H9 (cell line): ENCODE results near the gene SMYD2. TPM values are rescaled to one million over a fixed set of nuclear protein-coding genes. Genes with fewer than 3 reads are reported as not detected.

Experiments
- DNase-seq: peaks from one replicate; pipeline ENCODE4 v3.0.0-alpha.2; 2017
- H2AFZ ChIP-seq: one replicate; pipeline ENCODE4 v1.6.1; 2013; ENCODE audit warnings: mild to moderate bottlenecking, low read length, control low read depth, moderate library complexity
- H2AK5ac ChIP-seq: 2 replicates; pipeline ENCODE4 v1.6.1; 2013; ENCODE audit warnings: low read length, control low read depth, mixed read lengths; ENCODE audit not compliant: insufficient read length
- H2BK120ac ChIP-seq: one replicate; pipeline ENCODE4 v1.6.1; 2013; ENCODE audit warnings: low read depth, mild to moderate bottlenecking, low read length, control low read depth, inconsistent platforms; ENCODE audit not compliant: poor library complexity, severe bottlenecking
- H2BK12ac ChIP-seq: 2 replicates; pipeline ENCODE4 v1.6.1; 2013; ENCODE audit warnings: low read length, control low read depth, mixed read lengths, low read depth; ENCODE audit not compliant: insufficient read length
- H2BK15ac ChIP-seq: 2 replicates; pipeline ENCODE4 v1.6.1; 2013; ENCODE audit warnings: low read depth, low read length, control low read depth
- H2BK20ac ChIP-seq: one replicate; pipeline ENCODE4 v1.6.1; 2013; ENCODE audit warnings: low read depth, mild to moderate bottlenecking, low read length, control low read depth, inconsistent platforms; ENCODE audit not compliant: poor library complexity, severe bottlenecking
- H2BK5ac ChIP-seq: 2 replicates; pipeline ENCODE4 v1.6.1; 2013; ENCODE audit warnings: low read length, control low read depth, mixed read lengths; ENCODE audit not compliant: insufficient read length
- H3K14ac ChIP-seq: 2 replicates; pipeline ENCODE4 v1.6.1; 2013; ENCODE audit warnings: low read length, control low read depth; ENCODE audit not compliant: insufficient read depth
- H3K18ac ChIP-seq: 2 replicates; pipeline ENCODE4 v1.6.1; 2013; ENCODE audit warnings: low read depth, mild to moderate bottlenecking, mixed read lengths, low read length, control low read depth; ENCODE audit not compliant: insufficient read length
- H3K23ac ChIP-seq: 2 replicates; pipeline ENCODE4 v1.6.1; 2013; ENCODE audit warnings: low read length, control low read depth, mixed read lengths, low read depth; ENCODE audit not compliant: insufficient read length
- H3K23me2 ChIP-seq: 2 replicates; pipeline ENCODE4 v1.6.1; 2013; ENCODE audit warnings: low read depth, mild to moderate bottlenecking, mixed read lengths, low read length, control low read depth; ENCODE audit not compliant: insufficient read length, poor library complexity, severe bottlenecking
- H3K27ac ChIP-seq: 2 replicates; pipeline ENCODE4 v1.5.1; 2013; ENCODE audit warnings: low read length, control low read depth, mixed read lengths, low read depth; ENCODE audit not compliant: insufficient read length
- H3K27me3 ChIP-seq: 2 replicates; pipeline ENCODE4 v1.6.1; 2013; ENCODE audit warnings: low read length, control low read depth, inconsistent platforms; ENCODE audit not compliant: insufficient read depth
- H3K4ac ChIP-seq: 2 replicates; pipeline ENCODE4 v1.6.1; 2013; ENCODE audit warnings: low read depth, mild to moderate bottlenecking, control low read depth, inconsistent platforms, low read length, moderate library complexity
- H3K4me1 ChIP-seq: 2 replicates; pipeline ENCODE4 v1.6.1; 2013; ENCODE audit warnings: low read length, control low read depth, inconsistent platforms; ENCODE audit not compliant: insufficient read depth
- H3K4me2 ChIP-seq: 2 replicates; pipeline ENCODE4 v1.6.1; 2013; ENCODE audit warnings: low read length, control low read depth, mixed read lengths; ENCODE audit not compliant: insufficient read length, insufficient read depth
- H3K56ac ChIP-seq: 2 replicates; pipeline ENCODE4 v1.6.1; 2013; ENCODE audit warnings: low read depth, mild to moderate bottlenecking, mixed read lengths, low read length, control low read depth; ENCODE audit not compliant: insufficient read length
- H3K79me1 ChIP-seq: 2 replicates; pipeline ENCODE4 v1.6.1; 2013; ENCODE audit warnings: low read depth, mild to moderate bottlenecking, moderate library complexity, low read length, control low read depth, inconsistent platforms; ENCODE audit not compliant: insufficient read depth, poor library complexity, severe bottlenecking
- H3K79me2 ChIP-seq: 2 replicates; pipeline ENCODE4 v1.6.1; 2013; ENCODE audit warnings: low read length, control low read depth, inconsistent platforms; ENCODE audit not compliant: insufficient read depth
- H3K9ac ChIP-seq: 2 replicates; pipeline ENCODE4 v1.6.1; 2013; ENCODE audit warnings: low read length, control low read depth, mixed read lengths; ENCODE audit not compliant: insufficient read length; ENCODE audit errors: extremely low read depth
- H3K9me3 ChIP-seq: one replicate; pipeline ENCODE4 v1.6.1; 2013; ENCODE audit warnings: low read depth, low read length, inconsistent platforms; ENCODE audit not compliant: control insufficient read depth
- H3T11ph ChIP-seq: one replicate; pipeline ENCODE4 v1.6.1; 2013; ENCODE audit warnings: mild to moderate bottlenecking, low read length, control low read depth, inconsistent platforms
- H4K20me1 ChIP-seq: one replicate; pipeline ENCODE4 v1.6.1; 2013; ENCODE audit not compliant: control insufficient read depth, insufficient read length, insufficient read depth
- H4K5ac ChIP-seq: 2 replicates; pipeline ENCODE4 v1.6.1; 2013; ENCODE audit warnings: low read depth, mild to moderate bottlenecking, mixed read lengths, low read length, control low read depth; ENCODE audit not compliant: insufficient read length
- H4K8ac ChIP-seq: replicated peaks from 2 replicates; pipeline ENCODE4 v1.6.1; 2013; ENCODE audit warnings: low read length, control low read depth, mixed read lengths, low read depth; ENCODE audit not compliant: insufficient read length
- H4K91ac ChIP-seq: 2 replicates; pipeline ENCODE4 v1.6.1; 2013; ENCODE audit warnings: low read depth, mild to moderate bottlenecking, moderate library complexity, mixed read lengths, low read length, control low read depth; ENCODE audit not compliant: insufficient read length
- H3K27ac Mint-ChIP-seq, 3 experiments: 2 replicates in 2 of 3; 3 replicates in 1 of 3; pipeline ENCODE4 v1.8.0; 2020 to 2021; ENCODE audit warnings: mixed read lengths in 3 of 3, mild to moderate bottlenecking in 1 of 3, moderate library complexity in 1 of 3
- H3K27me3 Mint-ChIP-seq: 2 replicates; pipeline ENCODE4 v1.8.0; 2021; ENCODE audit warnings: low read depth, mild to moderate bottlenecking, moderate library complexity, mixed read lengths
- H3K36me3 Mint-ChIP-seq, 3 experiments: 2 replicates in 2 of 3; 3 replicates in 1 of 3; pipeline ENCODE4 v1.8.0; 2020 to 2021; ENCODE audit warnings: low read depth in 3 of 3, mixed read lengths in 3 of 3; ENCODE audit not compliant: insufficient read depth in 1 of 3
- H3K4me1 Mint-ChIP-seq, 2 experiments: 2 replicates each; pipeline ENCODE4 v1.8.0; 2020; ENCODE audit warnings: mixed read lengths in 2 of 2
- H3K4me3 Mint-ChIP-seq, 2 experiments: 2 replicates in 1 of 2; 3 replicates in 1 of 2; pipeline ENCODE4 v1.8.0; 2020 to 2021; ENCODE audit warnings: mild to moderate bottlenecking in 2 of 2, mixed read lengths in 2 of 2, moderate library complexity in 1 of 2
- H3K9me3 Mint-ChIP-seq, 2 experiments: 2 replicates in 1 of 2; 3 replicates in 1 of 2; pipeline ENCODE4 v1.8.0; 2020; ENCODE audit warnings: mild to moderate bottlenecking in 2 of 2, mixed read lengths in 2 of 2, moderate library complexity in 1 of 2
- CTCF ChIP-seq: fragments of 200-600 bp; sonication (generic); conservative IDR thresholded peaks from 3 replicates; pipeline ENCODE4 v1.8.0; 2021; ENCODE audit warnings: antibody characterized with exemption, mild to moderate bottlenecking
- WGBS: extraction: QIAGEN DNeasy Blood & Tissue Kit; methylation state at CpG from one replicate; pipeline ENCODE4 v1.1.7; 2013; ENCODE audit warnings: missing lambda C conversion rate, low lambda C conversion rate, mixed read lengths; ENCODE audit not compliant: insufficient read length; ENCODE audit errors: extremely low coverage; 5-methylcytosine and 5-hydroxymethylcytosine counted together
- total RNA-seq: library from RNA; stranded (reverse); gene quantifications from 2 replicates; pipeline ENCODE4 v1.2.1, GENCODE V29; 2021

SMYD2 gene
- total RNA-seq, 1 experiment from 2014 or later = 10.9 TPM

- Histone ChIP-seq H3K27ac (no peak overlapping the region), H2BK15ac (no peak overlapping the region), H4K20me1 (no peaks in the 10 kb centered on the region), H3K79me1 (no peaks in the 10 kb centered on the region), H2BK120ac (no peak overlapping the region), H2BK5ac (no peak overlapping the region), H3K9ac (no peak overlapping the region), H2AFZ (no peak overlapping the region), H3K79me2 (no peaks in the 10 kb centered on the region), H3K56ac (no peak overlapping the region), H3K14ac (no peak overlapping the region), H3K27me3 (no peaks in the 10 kb centered on the region), H3K4me2 (no peak overlapping the region), H2BK12ac (no peak overlapping the region), H4K91ac (no peak overlapping the region), H3K4me1 (no peaks in the 10 kb centered on the region; the same call in 1 of the 2 replicates), H3K23me2 (no peaks in the 10 kb centered on the region), H3K9me3 (no peaks in the 10 kb centered on the region), H3K23ac (no peak overlapping the region), H2BK20ac (no peak overlapping the region), H3K4ac (no peak overlapping the region), H3K18ac (no peak overlapping the region), H3T11ph (no peak overlapping the region), H2AK5ac (no peak overlapping the region), H4K5ac (no peak overlapping the region), H4K8ac (no peak overlapping the region)
- peaks cover 4% of the 10 kb centered on the region for H3K27me3 Mint-ChIP-seq
- peaks cover 22 to 25% of the 10 kb centered on the region in 2 experiments for H3K4me1 Mint-ChIP-seq
- WGBS = no CpG with 5 or more reads among the region's 3 CpGs
- H3K4me3 Mint-ChIP-seq = no peak overlapping the region
- TF ChIP-seq CTCF = no peak
- H3K36me3 Mint-ChIP-seq = no peaks in the 10 kb centered on the region
- H3K27ac Mint-ChIP-seq = no peak overlapping the region
- no peak for DNase-seq
- no peaks in the 10 kb centered on the region; a peak in 1 of 5 replicates for H3K9me3 Mint-ChIP-seq
Observed at GRCh38 chr1:214260561-214261205, 20.3 kb upstream of the SMYD2 start.
